SK-N-MC (cell line): ENCODE results near the gene CENPC.

ENCODE experiments used
- EZH2 ChIP-seq: fragments of 200-600 bp; sonication (generic); IDR thresholded peaks from one replicate; pipeline ENCODE4 v1.6.1; 2017; ENCODE audit warnings: antibody characterized with exemption
- POLR2AphosphoS5 ChIP-seq: IDR thresholded peaks from 2 replicates; pipeline ENCODE4 v1.6.1; 2012; ENCODE audit warnings: mild to moderate bottlenecking, low read depth, low read length, borderline replicate concordance

DNA sequence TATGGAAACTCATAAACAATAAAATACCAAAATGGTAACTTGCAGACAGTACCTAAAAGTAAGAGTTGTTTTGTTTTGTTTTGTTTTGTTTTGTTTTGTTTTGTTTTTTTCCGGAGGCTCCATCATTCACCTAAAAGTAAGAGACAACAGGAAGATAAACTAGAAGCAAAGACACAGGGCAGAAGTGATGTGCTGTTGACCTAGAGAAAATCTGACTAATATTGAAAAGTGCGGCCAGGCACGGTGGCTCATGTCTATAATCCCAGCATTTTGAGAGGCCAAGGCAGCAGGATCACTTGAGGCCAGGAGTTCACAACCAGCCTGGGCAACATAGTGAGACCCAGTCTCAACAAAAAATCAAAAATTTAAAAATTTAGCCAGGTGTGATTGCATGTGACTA is 5.6 kb upstream of the CENPC start:
- no peak for TF ChIP-seq POLR2AphosphoS5
- TF ChIP-seq EZH2, result no peak
